Activated CD4-positive, alpha-beta T cell treated with anti-CD3 and anti-CD28 coated beads for 4 hours (primary cell): Measurements from ENCODE around the gene SP6.

Experiments used
- DNase-seq, 2 donors: peaks; one replicate each; pipeline ENCODE4 v3.0.0-alpha.2; 2020

Gene SP6

GRCh38 chr17:47831003-47831933 lies 19.7 kb downstream of the SP6 start, which contains the start of the genes LRRC46 and MRPL10:
Gene LRRC46, plus strand, starts transcription at chr17:47831670. Its CDS starts 320 bp downstream, at chr17:47831990.
Gene MRPL10, minus strand, starts transcription at chr17:47831541. Its CDS starts 30 bp downstream, at chr17:47831511.
- DNase-seq: peak; percentile 90 to 91

DNA sequence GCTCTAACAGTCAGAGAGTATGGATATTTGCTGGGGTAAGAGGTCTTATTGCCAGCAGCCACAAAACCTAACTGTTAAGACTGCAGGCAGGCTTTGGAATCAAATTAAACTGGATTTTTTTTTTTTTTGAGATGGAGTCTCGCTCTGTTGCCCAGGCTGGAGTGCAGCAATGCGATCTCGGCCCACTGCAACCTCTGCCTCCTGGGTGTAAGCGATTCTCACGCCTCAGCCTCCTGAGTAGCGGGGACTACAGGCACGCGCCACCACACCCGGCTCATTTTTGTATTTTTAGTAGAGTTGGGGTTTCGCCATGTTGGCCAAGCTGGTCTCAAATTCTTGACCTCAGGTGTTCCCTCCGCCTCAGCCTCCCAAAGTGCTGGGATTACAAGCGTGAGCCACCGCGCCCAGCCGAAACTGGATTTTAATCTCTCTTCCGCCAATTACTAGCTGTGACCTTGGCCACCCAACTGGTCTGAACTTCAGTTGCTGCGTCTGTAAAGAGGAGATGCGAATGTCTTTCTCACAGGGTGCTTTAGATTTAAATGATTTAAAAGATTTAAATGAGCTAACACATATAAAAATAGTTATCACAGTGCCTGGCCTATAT lies 20.5 kb downstream of the SP6 start:
- DNase-seq: no peak

- DNase-seq: peak in 1 of 2 donors; percentile 21
Observed at GRCh38 chr17:47829870-47830269, 21.1 kb downstream of the SP6 start.

- no peak for DNase-seq
Observed at GRCh38 chr17:47823519-47823918, 27.4 kb downstream of the SP6 start.

GRCh38 chr17:47822785-47823184 lies 28.2 kb downstream of the SP6 start:
- DNase-seq: no peak

DNA sequence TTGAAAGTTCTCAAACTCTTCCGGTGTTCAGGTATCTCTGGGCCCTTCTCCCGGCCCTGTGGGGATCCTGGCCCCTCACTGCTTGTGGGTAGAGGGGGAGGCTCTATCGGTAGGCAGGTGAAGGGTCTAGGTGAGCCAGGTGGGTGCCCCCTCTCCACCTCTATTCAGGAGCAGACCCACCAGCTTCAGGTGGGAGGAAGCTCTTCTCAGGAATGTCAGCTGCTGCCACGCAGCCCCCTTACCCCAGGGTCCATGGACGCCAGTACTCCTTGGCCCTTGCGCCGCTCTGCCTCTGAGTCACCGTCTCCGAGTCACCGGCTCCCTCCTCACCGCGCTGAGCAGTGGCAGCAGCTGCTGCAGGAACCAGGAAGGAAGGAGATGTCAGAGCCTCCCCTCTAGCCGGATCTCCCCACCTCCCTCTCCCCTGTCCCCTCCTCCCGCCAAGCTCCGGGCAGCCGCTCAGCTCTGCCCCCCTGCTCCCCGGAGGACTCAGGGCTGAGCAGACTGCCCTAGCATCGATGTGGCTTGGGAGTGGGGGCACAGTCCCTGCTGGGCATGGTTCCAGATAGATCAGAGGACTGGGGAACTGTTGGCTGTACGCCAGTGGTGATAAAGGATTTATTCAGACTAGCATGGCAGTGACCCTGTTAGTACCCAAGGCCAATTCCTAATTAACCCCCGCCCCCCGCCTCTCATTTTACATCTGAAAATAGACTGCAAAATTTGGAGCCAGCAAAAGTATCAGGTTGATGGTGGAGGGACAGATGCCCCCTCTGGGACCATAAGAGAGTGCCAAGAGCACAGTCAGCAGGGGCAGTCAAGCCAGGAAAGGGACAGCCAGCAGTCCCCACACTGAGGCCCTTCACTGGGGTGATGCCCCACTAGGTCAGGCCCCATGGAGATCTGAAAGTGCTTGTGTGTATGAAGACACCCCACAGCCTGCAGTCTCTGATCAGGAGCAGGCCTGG lies 29.3 kb downstream of the SP6 start, which contains the start of gene OSBPL7:
Gene OSBPL7 (minus strand): TSS at position 371 of the 968 bp plus-strand sequence. CDS start 1,516 bp downstream, outside the sequence.
- DNase-seq: peak; percentile 72 to 73

GRCh38 chr17:47821031-47821423 lies 29.9 kb downstream of the SP6 start:
- no peak for DNase-seq

DNA sequence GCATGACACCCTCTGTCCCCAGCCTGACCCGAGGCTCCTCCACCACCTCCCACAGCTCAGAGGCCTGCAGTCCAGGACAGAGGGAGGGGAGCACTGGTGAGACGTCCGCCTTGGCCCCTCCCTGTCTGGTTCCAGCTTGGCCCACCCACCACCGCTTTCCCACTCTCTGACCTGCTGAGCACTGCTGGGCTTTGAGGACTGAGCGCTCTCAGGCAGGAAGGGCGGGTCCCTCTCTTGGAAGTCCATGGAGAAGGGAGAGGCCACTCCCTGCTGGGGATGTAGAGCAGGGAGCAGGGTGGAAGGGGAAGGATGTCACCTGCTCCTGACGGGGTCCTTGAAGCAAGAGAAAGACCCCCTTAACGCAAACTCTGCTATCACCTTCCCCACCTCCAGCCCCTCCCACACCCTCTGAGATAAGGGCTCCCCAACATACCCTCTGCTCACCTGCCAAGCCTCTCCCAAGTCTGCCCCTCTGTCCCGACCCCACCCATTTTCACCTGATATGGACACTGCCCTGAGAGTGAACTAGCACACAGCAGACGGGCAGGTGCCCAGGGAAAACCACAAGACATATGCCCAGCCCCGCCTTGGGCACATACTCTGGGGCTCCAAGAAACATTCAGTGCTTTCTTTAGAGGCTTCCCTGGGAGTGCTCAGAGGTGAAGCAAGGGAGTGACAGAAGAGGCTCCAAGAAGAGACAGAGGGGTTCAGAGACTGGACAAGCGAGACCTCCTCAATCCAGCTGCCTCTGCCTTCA lies 30.8 kb downstream of the SP6 start:
- no peak for DNase-seq

DNA sequence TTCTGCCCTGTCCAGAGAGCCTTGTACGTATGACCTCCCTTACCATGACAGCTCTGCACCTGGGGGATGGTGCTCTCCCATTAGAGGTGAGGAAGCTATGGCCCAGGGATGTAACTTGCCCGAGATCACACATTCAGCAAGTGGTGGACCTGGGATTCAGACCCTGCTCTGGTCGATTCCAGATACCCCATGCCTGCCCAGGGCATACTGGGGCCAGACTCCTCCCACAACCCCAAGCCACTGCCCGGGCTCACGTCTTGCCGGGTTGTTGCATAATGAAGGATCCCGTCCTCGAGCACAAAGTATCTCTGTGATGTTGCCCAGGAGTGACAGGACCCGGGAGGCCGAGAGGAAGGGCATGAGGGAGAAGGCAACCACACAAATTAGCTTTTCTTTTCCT lies 31.5 kb downstream of the SP6 start:
- no peak for DNase-seq

- no peak for DNase-seq
Observed at GRCh38 chr17:47818002-47818695, 32.8 kb downstream of the SP6 start.

GRCh38 chr17:47816947-47817346 lies 34.0 kb downstream of the SP6 start:
- DNase-seq: no peak

DNA sequence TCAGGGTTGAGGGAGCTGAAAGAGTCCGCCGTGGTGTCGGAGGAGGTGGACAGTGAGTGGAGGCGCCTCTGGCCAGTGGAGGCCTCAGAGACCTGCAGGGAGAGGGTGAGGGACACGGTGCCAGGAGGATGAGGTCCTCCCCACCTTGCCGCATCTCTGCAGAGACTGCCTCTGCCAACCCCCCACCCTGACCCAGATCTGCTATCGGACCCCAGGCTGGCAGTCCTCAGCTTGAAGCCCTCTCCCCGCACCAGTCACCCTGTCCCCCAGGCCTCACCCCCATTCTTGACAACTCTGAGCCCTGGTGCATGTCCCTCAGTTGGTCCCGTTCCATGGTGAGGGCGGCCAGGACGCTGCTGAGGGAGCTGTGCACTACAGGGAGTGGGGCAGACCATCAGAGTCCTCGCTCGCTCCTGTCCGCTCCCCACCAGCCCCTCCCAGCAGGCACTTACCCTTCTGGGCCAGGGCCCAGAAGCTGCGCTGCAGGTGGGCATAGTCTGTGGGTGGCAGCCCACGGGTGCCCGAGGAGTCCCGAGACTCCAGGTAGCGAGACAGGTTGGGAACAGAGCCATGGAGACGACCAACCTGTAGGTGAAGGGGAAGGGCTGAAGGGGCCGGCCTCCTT lies 34.7 kb downstream of the SP6 start:
- no peak for DNase-seq

DNA sequence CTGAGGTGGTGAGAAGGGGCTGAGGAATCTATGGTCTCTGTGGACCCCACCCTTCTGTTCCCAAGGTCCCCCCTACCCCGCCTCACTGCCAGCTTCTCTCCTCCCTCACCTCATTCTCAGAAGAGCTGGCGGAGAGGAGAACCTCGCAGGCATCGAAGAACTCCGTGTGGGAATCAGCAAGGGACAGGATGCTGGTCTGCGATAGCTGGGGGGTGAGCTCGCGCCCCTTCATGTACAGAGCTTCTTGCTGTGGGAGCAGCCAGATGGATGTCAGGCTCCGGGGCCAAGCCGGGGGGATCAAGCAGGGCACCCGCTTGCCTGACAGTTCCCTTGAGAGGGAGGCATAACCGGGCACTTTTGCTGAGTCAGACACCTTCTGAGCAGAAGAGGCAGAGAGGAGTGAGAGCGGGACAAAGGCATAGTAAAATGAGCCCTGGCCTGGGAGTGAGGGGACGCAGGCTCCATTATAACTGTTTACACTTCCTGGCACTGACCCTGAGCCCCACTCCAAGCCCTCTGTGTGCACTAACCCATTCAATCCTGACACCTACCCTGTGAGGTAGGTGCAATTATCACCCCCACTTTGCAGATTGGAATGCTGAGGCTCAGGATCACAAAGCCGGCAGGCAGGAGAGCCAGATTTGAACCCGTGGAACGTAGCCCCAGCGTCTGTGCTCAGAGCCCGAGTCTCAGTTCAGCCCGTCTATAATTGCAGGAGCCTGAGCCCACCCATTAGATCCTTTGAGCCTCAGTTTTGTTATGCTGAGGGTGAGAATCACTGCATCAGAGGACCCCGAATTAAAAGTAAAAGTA lies 35.7 kb downstream of the SP6 start:
- no peak for DNase-seq

GRCh38 chr17:47813512-47814031 lies 37.4 kb downstream of the SP6 start:
- no peak for DNase-seq

DNA sequence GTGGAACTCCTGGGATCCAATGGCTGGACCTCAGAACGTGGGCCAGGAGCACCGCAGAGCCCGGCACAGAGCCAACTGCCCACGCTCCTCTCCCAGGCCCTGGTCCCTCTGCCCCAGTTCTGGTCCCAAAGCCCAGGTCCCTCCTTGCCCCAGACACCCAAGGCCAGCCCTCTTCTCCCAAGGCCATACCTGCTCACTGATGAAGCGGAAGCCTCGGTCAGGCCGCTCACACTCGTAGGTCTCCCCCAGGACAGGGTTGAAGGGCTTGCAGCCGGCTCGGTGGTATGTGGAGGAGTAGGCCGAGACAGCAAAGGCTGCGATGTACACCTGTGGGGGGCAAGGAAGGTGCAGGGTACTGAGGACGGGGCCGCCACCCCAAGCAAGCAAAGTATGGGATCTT lies 37.9 kb downstream of the SP6 start:
- DNase-seq: no peak

DNA sequence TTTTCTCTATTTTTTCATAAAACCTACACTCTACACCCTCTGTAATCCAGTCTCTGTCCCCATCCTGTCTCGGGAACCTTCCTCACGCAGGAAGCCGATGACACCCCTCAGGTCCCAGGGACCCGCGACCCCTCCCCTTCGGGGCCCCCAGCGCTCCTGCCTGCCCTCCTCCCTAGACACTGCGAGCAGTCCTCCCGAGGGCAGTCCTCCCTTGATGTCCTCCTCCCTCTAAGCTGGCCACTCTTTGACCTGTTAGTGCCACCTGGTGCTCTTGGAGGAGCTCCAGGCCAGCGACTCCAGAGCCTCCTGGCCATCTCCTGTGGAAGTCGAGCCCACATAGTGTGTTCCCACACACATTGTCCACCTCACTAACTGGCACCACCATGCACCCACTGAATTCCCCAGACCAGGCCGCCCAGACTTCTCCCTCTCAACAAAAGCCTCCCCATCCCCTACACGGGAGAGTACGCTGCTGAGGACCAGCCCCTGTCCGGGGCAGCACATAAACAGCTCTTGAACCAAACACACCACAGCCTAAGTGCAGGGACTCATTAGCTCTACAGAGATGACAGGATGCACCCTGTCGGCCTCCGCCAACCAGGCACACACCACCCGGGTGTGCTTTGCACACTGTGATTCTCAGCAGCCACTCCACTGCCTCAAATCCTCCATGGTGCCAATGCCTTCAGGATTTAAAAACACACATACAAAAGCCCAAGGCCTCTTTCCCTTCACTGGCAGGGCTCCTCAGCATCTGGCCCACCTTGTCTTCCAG lies 38.6 kb downstream of the SP6 start:
- no peak for DNase-seq

DNA sequence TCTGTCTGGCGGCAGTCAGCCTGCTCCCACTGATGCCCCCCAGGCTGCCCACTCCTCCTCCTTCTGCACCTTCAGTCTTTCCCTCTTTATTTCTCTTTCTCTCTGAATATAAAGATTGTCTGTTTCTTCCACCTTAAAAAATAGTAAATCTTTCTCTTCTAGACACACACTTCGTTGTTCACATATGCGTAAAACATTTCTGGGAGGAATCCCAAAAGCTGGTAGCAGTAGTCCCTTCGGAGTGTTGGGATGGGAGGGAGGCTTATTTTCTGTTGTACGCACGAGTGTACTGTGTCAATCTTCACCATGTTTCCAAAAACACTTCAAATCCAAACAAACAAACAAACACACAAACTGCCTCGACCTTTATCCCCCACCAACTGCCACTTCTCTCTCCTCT lies 39.3 kb downstream of the SP6 start:
- no peak for DNase-seq

DNA sequence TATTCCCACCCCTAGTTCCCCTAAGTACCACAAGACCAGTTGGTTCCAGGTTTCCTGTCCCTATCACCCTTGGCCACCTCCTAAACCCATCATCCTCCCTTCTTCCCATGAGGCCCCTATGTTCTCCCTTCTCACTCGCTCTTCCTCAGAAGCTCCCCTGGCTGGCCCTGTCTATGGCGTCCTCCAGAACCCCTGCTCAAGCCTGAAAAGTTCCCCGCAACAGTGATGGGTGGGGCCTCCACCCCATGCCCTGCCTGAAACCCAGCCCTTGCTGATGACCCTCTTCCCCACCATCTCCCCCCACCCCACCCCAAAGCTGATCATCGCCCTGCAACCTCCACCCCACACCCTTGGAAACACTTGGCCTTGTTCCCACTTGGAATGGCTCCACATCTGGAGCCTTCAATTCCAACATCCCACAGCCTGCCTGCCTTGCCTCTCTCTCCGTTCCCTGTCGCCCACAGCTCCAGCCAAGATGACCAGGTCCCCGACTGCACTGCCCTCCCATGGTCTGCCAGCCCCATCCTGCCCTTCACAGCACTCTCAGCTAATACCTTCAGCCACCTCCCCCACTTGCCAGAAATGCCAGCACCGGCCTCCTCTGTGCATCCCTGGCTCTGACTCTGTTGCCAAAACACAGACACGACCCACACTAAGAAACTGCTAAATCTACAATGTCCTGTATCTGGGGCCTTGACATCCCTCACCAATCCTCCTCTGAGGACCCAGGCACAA lies 39.9 kb downstream of the SP6 start:
- no peak for DNase-seq
